Measurements from ENCODE around the gene ACSM6. TPM values are rescaled to one million over a fixed set of nuclear protein-coding genes. Genes with fewer than 3 reads are reported as not detected.

Gene ACSM6
- total RNA-seq, 1 donor from 2014 or later: not detected

DNA sequence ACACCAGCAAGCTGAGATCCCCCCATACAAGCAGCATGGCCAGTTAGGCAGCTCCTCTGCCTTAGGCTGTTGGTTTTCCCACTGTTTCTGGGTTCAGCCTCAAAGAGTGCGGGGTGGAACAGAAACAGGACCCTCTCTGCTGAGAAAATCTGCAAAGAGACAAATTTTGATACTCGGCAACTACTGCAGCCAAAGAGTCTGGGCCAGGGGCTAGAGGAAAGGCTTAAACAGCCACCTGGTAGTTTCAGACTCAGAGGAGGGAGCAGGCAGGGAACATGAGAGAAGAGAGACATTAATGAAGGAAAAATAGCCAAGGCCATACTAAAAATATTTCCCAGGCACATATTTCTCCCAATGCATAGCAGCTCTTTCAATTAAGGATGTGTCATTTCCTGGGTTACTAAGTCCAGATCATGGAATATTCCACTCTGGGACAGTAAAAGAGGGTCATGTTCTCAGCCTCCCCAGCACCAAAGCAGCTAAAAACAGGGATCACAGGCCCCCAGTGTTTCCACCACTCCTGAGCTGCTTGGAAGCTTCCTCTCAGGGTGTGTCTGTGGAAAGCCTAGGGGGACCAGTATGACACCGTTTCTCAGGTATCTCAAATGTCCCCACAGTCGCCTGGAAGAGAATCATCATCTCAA lies 67.0 kb downstream of the ACSM6 start:
- Mint-ChIP-seq H3K9me3 (peaks cover 5% of the 10 kb centered on the region), H3K27me3 (ENCODE audit: low read depth) (no peaks in the 10 kb centered on the region), H3K27ac (ENCODE audit: unreplicated experiment) (no peak overlapping the region), H3K4me1 (peaks cover 4% of the 10 kb centered on the region), H3K4me3 (no peak overlapping the region), H3K36me3 (ENCODE audit: low read depth) (peaks cover 5% of the 10 kb centered on the region)
- TF ChIP-seq, protein P1, sequence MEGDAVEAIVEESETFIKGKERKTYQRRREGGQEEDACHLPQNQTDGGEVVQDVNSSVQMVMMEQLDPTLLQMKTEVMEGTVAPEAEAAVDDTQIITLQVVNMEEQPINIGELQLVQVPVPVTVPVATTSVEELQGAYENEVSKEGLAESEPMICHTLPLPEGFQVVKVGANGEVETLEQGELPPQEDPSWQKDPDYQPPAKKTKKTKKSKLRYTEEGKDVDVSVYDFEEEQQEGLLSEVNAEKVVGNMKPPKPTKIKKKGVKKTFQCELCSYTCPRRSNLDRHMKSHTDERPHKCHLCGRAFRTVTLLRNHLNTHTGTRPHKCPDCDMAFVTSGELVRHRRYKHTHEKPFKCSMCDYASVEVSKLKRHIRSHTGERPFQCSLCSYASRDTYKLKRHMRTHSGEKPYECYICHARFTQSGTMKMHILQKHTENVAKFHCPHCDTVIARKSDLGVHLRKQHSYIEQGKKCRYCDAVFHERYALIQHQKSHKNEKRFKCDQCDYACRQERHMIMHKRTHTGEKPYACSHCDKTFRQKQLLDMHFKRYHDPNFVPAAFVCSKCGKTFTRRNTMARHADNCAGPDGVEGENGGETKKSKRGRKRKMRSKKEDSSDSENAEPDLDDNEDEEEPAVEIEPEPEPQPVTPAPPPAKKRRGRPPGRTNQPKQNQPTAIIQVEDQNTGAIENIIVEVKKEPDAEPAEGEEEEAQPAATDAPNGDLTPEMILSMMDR (conservative IDR thresholded peaks at IDR 0.05): no peak
- DNase-seq (ENCODE audit: low read depth, low spot score): no peak

DNA sequence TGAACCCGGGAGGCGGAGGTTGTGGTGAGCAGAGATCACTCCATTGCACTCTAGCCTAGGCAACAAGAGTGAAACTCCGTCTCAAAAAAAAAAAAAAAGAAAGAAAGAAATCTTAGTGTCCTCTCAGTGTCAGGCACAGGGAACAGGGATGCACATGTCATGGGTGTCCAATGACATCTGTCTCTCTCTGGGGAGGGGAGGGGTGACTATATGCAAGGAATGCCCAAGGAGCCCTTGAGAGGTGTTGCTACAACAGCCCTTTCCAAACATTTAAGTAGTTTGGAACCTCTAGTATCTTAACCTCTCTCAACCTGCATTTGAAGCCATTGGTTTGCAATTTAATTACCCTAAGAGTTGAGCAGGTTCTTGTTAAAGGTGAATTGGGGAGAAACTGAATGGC lies 67.9 kb downstream of the ACSM6 start:
- no peak overlapping the region for H3K4me3 Mint-ChIP-seq
- no peak for DNase-seq (ENCODE audit: low read depth, low spot score)
- no peak overlapping the region for H3K27ac Mint-ChIP-seq (ENCODE audit: unreplicated experiment)
- peaks cover 5% of the 10 kb centered on the region for H3K9me3 Mint-ChIP-seq
- H3K4me1 Mint-ChIP-seq: peaks cover 10% of the 10 kb centered on the region
- no peaks in the 10 kb centered on the region for H3K27me3 Mint-ChIP-seq (ENCODE audit: low read depth)
- H3K36me3 Mint-ChIP-seq (ENCODE audit: low read depth): peaks cover 5% of the 10 kb centered on the region
- TF ChIP-seq, protein P1 (conservative IDR thresholded peaks at IDR 0.05): no peak

- Mint-ChIP-seq H3K27ac (ENCODE audit: unreplicated experiment) (no peak overlapping the region), H3K9me3 (no peaks in the 10 kb centered on the region), H3K36me3 (ENCODE audit: low read depth) (peaks cover under 1% of the 10 kb centered on the region), H3K4me1 (peaks cover 10% of the 10 kb centered on the region), H3K4me3 (no peak overlapping the region), H3K27me3 (ENCODE audit: low read depth) (no peaks in the 10 kb centered on the region)
- DNase-seq (ENCODE audit: low read depth, low spot score): no peak
- TF ChIP-seq, protein P1 (conservative IDR thresholded peaks at IDR 0.05): no peak
Measured at GRCh38 chr10:95262763-95263518, 68.9 kb downstream of the ACSM6 start.

DNA sequence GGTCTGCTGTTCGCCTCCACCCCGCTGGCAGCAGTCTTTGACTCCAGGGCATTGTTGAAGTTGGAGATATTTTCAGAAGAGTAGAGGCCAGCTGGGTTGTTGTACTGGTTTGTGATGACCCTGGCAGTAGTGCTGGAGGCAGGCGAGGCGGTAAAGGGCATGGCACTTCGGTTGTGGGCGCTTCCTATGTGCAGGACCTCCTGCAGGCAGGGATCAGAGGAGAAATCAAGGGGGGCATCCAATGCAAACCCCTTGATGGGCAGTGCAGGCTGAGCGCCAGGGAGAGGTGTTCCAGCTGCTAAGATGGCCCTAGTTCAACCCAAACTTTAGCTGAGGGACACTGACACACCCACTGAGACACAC lies 69.8 kb downstream of the ACSM6 start:
- DNase-seq (ENCODE audit: low read depth, low spot score): no peak
- no peaks in the 10 kb centered on the region for H3K9me3 Mint-ChIP-seq
- H3K4me3 Mint-ChIP-seq: no peak overlapping the region
- no peak overlapping the region for H3K27ac Mint-ChIP-seq (ENCODE audit: unreplicated experiment)
- TF ChIP-seq, protein P1 (conservative IDR thresholded peaks at IDR 0.05): no peak
- H3K4me1 Mint-ChIP-seq: peaks cover 10% of the 10 kb centered on the region
- no peaks in the 10 kb centered on the region for H3K36me3 Mint-ChIP-seq (ENCODE audit: low read depth)
- no peaks in the 10 kb centered on the region for H3K27me3 Mint-ChIP-seq (ENCODE audit: low read depth)

DNA sequence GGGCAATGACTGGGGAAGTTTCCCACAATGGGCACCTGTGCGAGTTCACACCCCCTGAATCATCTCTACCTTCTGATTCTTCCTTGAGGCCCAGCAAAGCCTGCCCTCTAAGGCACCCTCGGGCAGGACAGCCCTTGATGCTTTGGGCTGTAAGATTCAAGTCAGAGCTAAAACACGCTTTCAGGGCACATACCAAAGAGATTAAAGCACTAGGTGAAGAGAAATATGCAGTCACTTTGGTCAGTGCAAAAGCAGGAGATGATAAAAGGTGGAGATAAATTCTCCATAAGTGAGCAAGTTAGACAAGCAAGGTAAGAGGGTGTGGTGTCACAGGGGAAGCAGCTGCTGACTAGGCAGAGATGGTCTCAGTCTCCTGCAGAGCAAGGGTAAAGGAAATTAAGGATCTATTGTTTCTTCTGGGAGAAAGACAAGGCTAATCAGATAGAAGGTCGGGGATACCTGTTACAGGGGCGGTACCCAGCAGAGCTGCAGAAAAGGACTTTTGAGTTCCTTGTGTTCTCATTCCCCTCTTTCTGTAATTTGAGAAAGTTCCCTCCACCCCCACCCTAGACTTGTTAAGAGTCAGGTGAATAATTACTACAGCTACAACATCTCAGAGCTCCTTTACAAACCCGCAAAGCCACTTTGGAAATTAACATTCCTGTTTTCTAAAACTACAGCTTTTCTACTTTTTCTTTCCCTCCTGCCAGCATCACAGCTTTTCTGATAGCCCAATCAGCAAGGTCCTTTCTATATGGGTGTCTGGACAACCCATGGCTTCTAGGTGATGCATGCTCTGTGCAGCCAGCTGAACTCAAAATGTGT lies 70.4 kb downstream of the ACSM6 start:
- Mint-ChIP-seq H3K36me3 (ENCODE audit: low read depth) (no peaks in the 10 kb centered on the region), H3K9me3 (no peaks in the 10 kb centered on the region), H3K4me3 (no peak overlapping the region), H3K27me3 (ENCODE audit: low read depth) (no peaks in the 10 kb centered on the region), H3K4me1 (peaks cover 10% of the 10 kb centered on the region), H3K27ac (ENCODE audit: unreplicated experiment) (no peak overlapping the region)
- no peak for DNase-seq (ENCODE audit: low read depth, low spot score)
- TF ChIP-seq, protein P1 (conservative IDR thresholded peaks at IDR 0.05): no peak
